Measurements from ENCODE around the gene PTGDS.

The PTGDS gene

DNA sequence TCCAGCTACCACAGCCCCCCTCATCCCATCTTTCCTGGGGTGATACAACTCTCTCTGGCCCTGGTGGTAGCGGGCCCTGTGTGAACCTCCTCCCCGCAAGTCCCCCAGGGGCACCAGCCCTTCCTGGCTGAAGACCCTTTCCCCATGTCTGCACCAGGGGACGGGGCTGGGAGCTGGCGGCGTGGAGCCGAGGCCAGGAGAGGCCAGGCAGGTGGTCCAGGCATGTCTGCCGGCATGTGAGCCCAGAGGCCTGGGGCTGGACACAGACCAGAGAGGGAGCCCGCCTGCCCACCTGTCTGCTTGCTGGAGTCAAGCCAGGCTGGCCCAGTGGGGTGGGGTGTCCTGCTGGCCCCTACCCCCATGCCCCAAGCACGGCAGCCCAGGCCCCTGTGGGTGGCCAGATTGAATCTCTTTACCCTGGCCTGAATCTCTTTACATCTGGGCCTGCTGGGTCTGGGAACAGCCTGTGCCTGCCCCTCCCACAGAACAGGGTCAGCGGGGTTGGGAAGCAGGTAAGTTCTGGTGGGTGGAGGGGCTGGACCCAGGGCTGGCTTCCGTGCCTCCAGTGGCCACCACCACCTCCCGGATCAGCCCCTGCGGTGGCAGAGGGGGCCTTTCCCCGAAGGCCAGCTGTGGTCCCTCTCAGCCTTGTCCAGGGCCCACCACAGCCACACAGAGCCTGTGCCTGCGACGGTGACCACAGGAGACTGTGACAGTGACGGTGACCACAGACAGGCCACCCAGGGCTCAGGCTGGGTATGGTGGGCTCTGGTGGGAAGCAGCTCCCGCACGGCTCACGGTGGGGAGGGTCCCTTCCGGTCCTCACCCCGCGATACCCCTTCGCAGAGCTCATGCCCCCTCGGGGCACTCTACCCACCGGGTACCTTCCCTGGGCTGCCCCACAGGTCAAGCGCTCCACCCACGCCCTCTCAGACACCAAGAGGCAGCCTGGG, 18.1 kb upstream of the PTGDS start:
- ATAC-seq = no peak

DNA sequence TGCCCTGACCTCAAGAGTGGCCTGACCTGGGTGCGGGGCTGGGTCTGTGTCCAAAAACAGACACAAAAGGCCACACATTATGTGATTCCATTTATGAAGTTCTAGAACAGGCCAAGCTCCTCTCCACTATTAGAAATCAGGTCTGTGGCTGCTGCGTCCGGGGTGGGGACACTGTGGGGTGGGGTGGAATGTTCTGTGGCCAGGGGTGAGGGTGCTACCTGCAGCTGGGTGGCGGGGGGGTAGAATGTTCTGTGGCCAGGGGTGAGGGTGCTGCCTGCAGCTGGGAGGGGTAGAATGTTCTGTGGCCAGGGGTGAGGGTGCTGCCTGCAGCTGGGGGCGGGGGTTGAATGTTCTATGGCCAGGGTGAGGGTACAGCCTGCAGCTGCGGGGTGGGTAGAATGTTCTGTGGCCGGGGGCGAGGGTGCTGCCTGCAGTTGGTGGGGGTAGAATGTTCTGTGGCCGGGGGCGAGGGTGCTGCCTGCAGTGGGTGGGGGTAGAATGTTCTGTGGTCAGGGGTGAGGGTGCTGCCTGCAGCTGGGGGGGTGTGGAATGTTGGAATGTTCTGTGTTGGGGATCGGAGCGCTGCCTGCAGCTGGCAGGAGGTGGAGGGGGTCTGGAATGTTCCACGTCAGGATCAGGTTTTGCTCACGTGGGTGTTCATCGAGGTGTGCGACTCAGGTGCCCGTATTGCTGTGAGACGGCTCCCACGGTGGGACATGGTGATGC, 16.9 kb upstream of the PTGDS start:
- ATAC-seq = no peak
- TF ChIP-seq ZNF565 (CRISPR knock-in tag; conservative IDR thresholded peaks at IDR 0.05; ENCODE audit: low read depth) (no peak), RARB (CRISPR knock-in tag; IDR thresholded peaks at IDR 0.05) (no peak), GLIS3 (CRISPR knock-in tag; IDR thresholded peaks at IDR 0.05) (no peak), ESRRG (CRISPR knock-in tag; IDR thresholded peaks at IDR 0.05) (no peak), TOX (CRISPR knock-in tag; IDR thresholded peaks at IDR 0.05; ENCODE audit: borderline replicate concordance) (no peak), ZC3H10 (CRISPR knock-in tag; IDR thresholded peaks at IDR 0.05) (no peak), OSR1 (CRISPR knock-in tag; IDR thresholded peaks at IDR 0.05) (no peak), ZFP3 (CRISPR knock-in tag; IDR thresholded peaks at IDR 0.05) (no peak), ARNTL (CRISPR knock-in tag; IDR thresholded peaks at IDR 0.05; ENCODE audit: borderline replicate concordance, low read depth) (no peak), SNAI2 (CRISPR knock-in tag; IDR thresholded peaks at IDR 0.05) (no peak), ISL1 (CRISPR knock-in tag; IDR thresholded peaks at IDR 0.05) (no peak), ZNF8 (CRISPR knock-in tag; IDR thresholded peaks at IDR 0.05) (no peak), ZNF70 (CRISPR knock-in tag; IDR thresholded peaks at IDR 0.05) (no peak), TCF4 (CRISPR knock-in tag; IDR thresholded peaks at IDR 0.05; ENCODE audit: borderline replicate concordance) (no peak), ZFP30 (CRISPR knock-in tag; IDR thresholded peaks at IDR 0.05) (no peak), CSDC2 (CRISPR knock-in tag; IDR thresholded peaks at IDR 0.05) (no peak)
- TF ChIP-seq, protein P1, sequence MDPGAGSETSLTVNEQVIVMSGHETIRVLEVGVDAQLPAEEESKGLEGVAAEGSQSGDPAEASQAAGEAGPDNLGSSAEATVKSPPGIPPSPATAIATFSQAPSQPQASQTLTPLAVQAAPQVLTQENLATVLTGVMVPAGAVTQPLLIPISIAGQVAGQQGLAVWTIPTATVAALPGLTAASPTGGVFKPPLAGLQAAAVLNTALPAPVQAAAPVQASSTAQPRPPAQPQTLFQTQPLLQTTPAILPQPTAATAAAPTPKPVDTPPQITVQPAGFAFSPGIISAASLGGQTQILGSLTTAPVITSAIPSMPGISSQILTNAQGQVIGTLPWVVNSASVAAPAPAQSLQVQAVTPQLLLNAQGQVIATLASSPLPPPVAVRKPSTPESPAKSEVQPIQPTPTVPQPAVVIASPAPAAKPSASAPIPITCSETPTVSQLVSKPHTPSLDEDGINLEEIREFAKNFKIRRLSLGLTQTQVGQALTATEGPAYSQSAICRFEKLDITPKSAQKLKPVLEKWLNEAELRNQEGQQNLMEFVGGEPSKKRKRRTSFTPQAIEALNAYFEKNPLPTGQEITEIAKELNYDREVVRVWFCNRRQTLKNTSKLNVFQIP (CRISPR knock-in tag; IDR thresholded peaks at IDR 0.05; ENCODE audit: borderline replicate concordance, low read depth) = no peak
- TF ChIP-seq, protein P2, sequence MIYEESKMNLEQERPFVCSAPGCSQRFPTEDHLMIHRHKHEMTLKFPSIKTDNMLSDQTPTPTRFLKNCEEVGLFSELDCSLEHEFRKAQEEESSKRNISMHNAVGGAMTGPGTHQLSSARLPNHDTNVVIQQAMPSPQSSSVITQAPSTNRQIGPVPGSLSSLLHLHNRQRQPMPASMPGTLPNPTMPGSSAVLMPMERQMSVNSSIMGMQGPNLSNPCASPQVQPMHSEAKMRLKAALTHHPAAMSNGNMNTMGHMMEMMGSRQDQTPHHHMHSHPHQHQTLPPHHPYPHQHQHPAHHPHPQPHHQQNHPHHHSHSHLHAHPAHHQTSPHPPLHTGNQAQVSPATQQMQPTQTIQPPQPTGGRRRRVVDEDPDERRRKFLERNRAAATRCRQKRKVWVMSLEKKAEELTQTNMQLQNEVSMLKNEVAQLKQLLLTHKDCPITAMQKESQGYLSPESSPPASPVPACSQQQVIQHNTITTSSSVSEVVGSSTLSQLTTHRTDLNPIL (CRISPR knock-in tag; IDR thresholded peaks at IDR 0.05; ENCODE audit: low read depth) = no peak
- TF ChIP-seq, protein P3, sequence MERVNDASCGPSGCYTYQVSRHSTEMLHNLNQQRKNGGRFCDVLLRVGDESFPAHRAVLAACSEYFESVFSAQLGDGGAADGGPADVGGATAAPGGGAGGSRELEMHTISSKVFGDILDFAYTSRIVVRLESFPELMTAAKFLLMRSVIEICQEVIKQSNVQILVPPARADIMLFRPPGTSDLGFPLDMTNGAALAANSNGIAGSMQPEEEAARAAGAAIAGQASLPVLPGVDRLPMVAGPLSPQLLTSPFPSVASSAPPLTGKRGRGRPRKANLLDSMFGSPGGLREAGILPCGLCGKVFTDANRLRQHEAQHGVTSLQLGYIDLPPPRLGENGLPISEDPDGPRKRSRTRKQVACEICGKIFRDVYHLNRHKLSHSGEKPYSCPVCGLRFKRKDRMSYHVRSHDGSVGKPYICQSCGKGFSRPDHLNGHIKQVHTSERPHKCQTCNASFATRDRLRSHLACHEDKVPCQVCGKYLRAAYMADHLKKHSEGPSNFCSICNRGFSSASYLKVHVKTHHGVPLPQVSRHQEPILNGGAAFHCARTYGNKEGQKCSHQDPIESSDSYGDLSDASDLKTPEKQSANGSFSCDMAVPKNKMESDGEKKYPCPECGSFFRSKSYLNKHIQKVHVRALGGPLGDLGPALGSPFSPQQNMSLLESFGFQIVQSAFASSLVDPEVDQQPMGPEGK (CRISPR knock-in tag; IDR thresholded peaks at IDR 0.05; ENCODE audit: borderline replicate concordance) = no peak
- TF ChIP-seq, protein P4, sequence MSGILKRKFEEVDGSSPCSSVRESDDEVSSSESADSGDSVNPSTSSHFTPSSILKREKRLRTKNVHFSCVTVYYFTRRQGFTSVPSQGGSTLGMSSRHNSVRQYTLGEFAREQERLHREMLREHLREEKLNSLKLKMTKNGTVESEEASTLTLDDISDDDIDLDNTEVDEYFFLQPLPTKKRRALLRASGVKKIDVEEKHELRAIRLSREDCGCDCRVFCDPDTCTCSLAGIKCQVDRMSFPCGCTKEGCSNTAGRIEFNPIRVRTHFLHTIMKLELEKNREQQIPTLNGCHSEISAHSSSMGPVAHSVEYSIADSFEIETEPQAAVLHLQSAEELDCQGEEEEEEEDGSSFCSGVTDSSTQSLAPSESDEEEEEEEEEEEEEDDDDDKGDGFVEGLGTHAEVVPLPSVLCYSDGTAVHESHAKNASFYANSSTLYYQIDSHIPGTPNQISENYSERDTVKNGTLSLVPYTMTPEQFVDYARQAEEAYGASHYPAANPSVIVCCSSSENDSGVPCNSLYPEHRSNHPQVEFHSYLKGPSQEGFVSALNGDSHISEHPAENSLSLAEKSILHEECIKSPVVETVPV (CRISPR knock-in tag; IDR thresholded peaks at IDR 0.05) = no peak

More for the DNA sequence above, 18.1 kb upstream of the PTGDS start:
- no peak for TF ChIP-seq RARB (CRISPR knock-in tag; IDR thresholded peaks at IDR 0.05)
- TF ChIP-seq SNAI2 (CRISPR knock-in tag; IDR thresholded peaks at IDR 0.05) = no peak
- TF ChIP-seq BACH2 (CRISPR knock-in tag; IDR thresholded peaks at IDR 0.05; ENCODE audit: borderline replicate concordance) = no peak
- TF ChIP-seq, protein P3 (CRISPR knock-in tag; IDR thresholded peaks at IDR 0.05; ENCODE audit: borderline replicate concordance) = no peak
- no peak for TF ChIP-seq ZFP3 (CRISPR knock-in tag; IDR thresholded peaks at IDR 0.05)
- TF ChIP-seq, protein P4 (CRISPR knock-in tag; IDR thresholded peaks at IDR 0.05) = no peak
- TF ChIP-seq CSDC2 (CRISPR knock-in tag; IDR thresholded peaks at IDR 0.05) = no peak
- no peak for TF ChIP-seq ESRRG (CRISPR knock-in tag; IDR thresholded peaks at IDR 0.05)
- TF ChIP-seq, protein P1 (CRISPR knock-in tag; IDR thresholded peaks at IDR 0.05; ENCODE audit: borderline replicate concordance, low read depth) = no peak
- no peak for TF ChIP-seq TCF4 (CRISPR knock-in tag; IDR thresholded peaks at IDR 0.05; ENCODE audit: borderline replicate concordance)
- TF ChIP-seq ZNF565 (CRISPR knock-in tag; conservative IDR thresholded peaks at IDR 0.05; ENCODE audit: low read depth) = no peak
- TF ChIP-seq ZNF8 (CRISPR knock-in tag; IDR thresholded peaks at IDR 0.05) = no peak
- TF ChIP-seq TOX (CRISPR knock-in tag; IDR thresholded peaks at IDR 0.05; ENCODE audit: borderline replicate concordance) = no peak
- TF ChIP-seq GLIS3 (CRISPR knock-in tag; IDR thresholded peaks at IDR 0.05) = no peak

All from SK-N-SH treated with all-trans-retinoic acid at 6 μM for 48 hours (cell line).